T-cell (primary cell): ENCODE measurements around the gene RXRA. TPM values are rescaled to one million over a fixed set of nuclear protein-coding genes. Genes with fewer than 3 reads are reported as not detected.

Experiments used
- ATAC-seq, 4 experiments: fragments of 200-7000 bp in 3 of 4; fragments of 150-1000 bp in 1 of 4; cut with Tn5 transposase; replicated peaks in 1 of 4; 1 replicate in 3 of 4; 2 replicates in 1 of 4; pipeline ENCODE4 v1.10.0; 2021; ENCODE audit warnings: moderate library complexity in 3 of 4, mild to moderate bottlenecking in 2 of 4, moderate number of reproducible peaks in 1 of 4
- CTCF ChIA-PET, 2 donors: fragments of 300-600 bp; sonication (Branson Sonifier 250); formaldehyde crosslinking; loops; one replicate each; lab custom pipeline; 2022; ENCODE audit warnings: antibody characterized with exemption in 2 of 2; lab: Charles Lee
- POLR2A ChIA-PET, 2 donors: fragments of 300-600 bp; sonication (Branson Sonifier 250); formaldehyde crosslinking; loops; one replicate each; lab custom pipeline; 2022; ENCODE audit warnings: antibody characterized with exemption in 2 of 2; lab: Charles Lee
- DNase-seq, 35 experiments: peaks; one replicate each; pipeline versions ENCODE4 v3.0.0 to v3.0.0-alpha.2; 2013 to 2023
- H3K27ac ChIP-seq: one replicate; pipeline ENCODE4 v1.5.1; 2013; ENCODE audit warnings: low read length
- H3K27me3 ChIP-seq, 2 experiments: replicated peaks in 1 of 2; 1 replicate in 1 of 2; 2 replicates in 1 of 2; pipeline versions ENCODE4 v1.6.1 to v1.7.0; 2013; ENCODE audit warnings: low read length in 1 of 2, mixed read lengths in 1 of 2; ENCODE audit not compliant: control insufficient read depth in 2 of 2, insufficient read depth in 2 of 2; ENCODE audit errors: extremely low read depth in 1 of 2
- H3K36me3 ChIP-seq, 2 donors: 1 replicate in 1 of 2; 2 replicates in 1 of 2; pipeline versions ENCODE4 v1.6.1 to v1.7.0; 2013; ENCODE audit warnings: low read length in 1 of 2; ENCODE audit not compliant: control insufficient read depth in 2 of 2, insufficient read depth in 1 of 2; ENCODE audit errors: extremely low read depth in 1 of 2
- H3K4me1 ChIP-seq, 2 experiments: 1 replicate in 1 of 2; 2 replicates in 1 of 2; pipeline versions ENCODE4 v1.6.1 to v1.7.0; 2013; ENCODE audit warnings: low read length in 2 of 2, mixed read lengths in 1 of 2; ENCODE audit not compliant: insufficient read depth in 2 of 2, control insufficient read depth in 1 of 2; ENCODE audit errors: extremely low read depth in 1 of 2
- H3K4me3 ChIP-seq, 2 donors: 1 replicate in 1 of 2; 2 replicates in 1 of 2; pipeline versions ENCODE4 v1.5.1 to v1.7.0; 2013; ENCODE audit warnings: mild to moderate bottlenecking in 2 of 2, low read length in 1 of 2, moderate library complexity in 1 of 2; ENCODE audit not compliant: control insufficient read depth in 1 of 2; ENCODE audit errors: extremely low read depth in 1 of 2
- H3K9me3 ChIP-seq: 2 replicates; pipeline ENCODE4 v1.7.0; 2013
- H3K27ac Mint-ChIP-seq, 2 donors: one replicate each; pipeline ENCODE4 v1.8.0; 2020 to 2021; ENCODE audit warnings: mild to moderate bottlenecking in 2 of 2, mixed read lengths in 2 of 2
- H3K27me3 Mint-ChIP-seq, 2 donors: one replicate each; pipeline ENCODE4 v1.8.0; 2021 to 2022; ENCODE audit warnings: mixed read lengths in 2 of 2
- H3K36me3 Mint-ChIP-seq: one replicate; pipeline ENCODE4 v1.8.0; 2021; ENCODE audit warnings: mixed read lengths
- H3K4me1 Mint-ChIP-seq, 3 donors: one replicate each; pipeline ENCODE4 v1.8.0; 2020 to 2022; ENCODE audit warnings: mixed read lengths in 3 of 3, mild to moderate bottlenecking in 1 of 3
- H3K4me3 Mint-ChIP-seq, 3 donors: one replicate each; pipeline ENCODE4 v1.8.0; 2020 to 2022; ENCODE audit warnings: mild to moderate bottlenecking in 3 of 3, mixed read lengths in 3 of 3, moderate library complexity in 3 of 3
- H3K9me3 Mint-ChIP-seq, 3 donors: one replicate each; pipeline ENCODE4 v1.8.0; 2020 to 2022; ENCODE audit warnings: mixed read lengths in 3 of 3
- WGBS: methylation state at CpG from one replicate; pipeline ENCODE4 v1.1.5; 2013; ENCODE audit warnings: missing lambda C conversion rate; ENCODE audit not compliant: insufficient coverage; 5-methylcytosine and 5-hydroxymethylcytosine counted together
- total RNA-seq, 35 experiments: library from RNA in 6 of 35; stranded (reverse) in 6 of 35; fragments of 120-200 nt in 1 of 35; gene quantifications; one replicate each; pipeline versions ENCODE4 v1.2.1 to v1.2.4 and lab custom pipeline; 2013 to 2026

Gene RXRA
- total RNA-seq, 5 donors from 2014 or later (not counting 1 experiment from before 2014, with no cell fraction given) = 5.6 to 17.7 (median 14.5) TPM

GRCh38 chr9:134435550-134436378, 109.5 kb downstream of the RXRA start:
- Mint-ChIP-seq H3K36me3 (peaks cover 12% of the 10 kb centered on the region), H3K27me3 (no peaks in the 10 kb centered on the region), H3K27ac (no peak overlapping the region), H3K4me3 (no peak overlapping the region), H3K9me3 (no peaks in the 10 kb centered on the region), H3K4me1 (peaks cover 0 to 2% (median 0%) of the 10 kb centered on the region in 3 donors)
- H3K27me3 ChIP-seq = no peaks in the 10 kb centered on the region
- no peak for ATAC-seq
- 93% methylated on average over 17 of the region's 17 CpGs for WGBS
- DNase-seq = no peak
- ChIA-PET POLR2A (no interaction called here), CTCF (no interaction called here)
- H3K9me3 ChIP-seq = no peaks in the 10 kb centered on the region
- H3K4me1 ChIP-seq = no peaks in the 10 kb centered on the region
- H3K27ac ChIP-seq = no peak overlapping the region
- peaks cover 2 to 6% of the 10 kb centered on the region in 2 donors for H3K36me3 ChIP-seq
- H3K4me3 ChIP-seq = no peak overlapping the region

GRCh38 chr9:134436379-134436762, 110.1 kb downstream of the RXRA start:
- Mint-ChIP-seq H3K27ac (no peak overlapping the region), H3K4me3 (no peak overlapping the region), H3K4me1 (peaks cover 0 to 2% (median 0%) of the 10 kb centered on the region in 3 donors), H3K27me3 (peaks cover 0 to 2% of the 10 kb centered on the region in 2 donors), H3K9me3 (no peaks in the 10 kb centered on the region), H3K36me3 (peaks cover 12% of the 10 kb centered on the region)
- CTCF ChIA-PET = no interaction called here
- no peak overlapping the region for H3K4me3 ChIP-seq
- 91% methylated on average over 12 of the region's 12 CpGs for WGBS
- H3K27ac ChIP-seq = no peak overlapping the region
- H3K36me3 ChIP-seq = peaks cover 2 to 6% of the 10 kb centered on the region in 2 donors
- no peak for DNase-seq
- H3K27me3 ChIP-seq = peaks cover 0 to 6% of the 10 kb centered on the region in 2 experiments
- POLR2A ChIA-PET = no interaction called here
- H3K4me1 ChIP-seq = no peaks in the 10 kb centered on the region
- ATAC-seq = no peak
- no peaks in the 10 kb centered on the region for H3K9me3 ChIP-seq

- H3K27me3 ChIP-seq = peaks cover 0 to 11% of the 10 kb centered on the region in 2 experiments
- H3K27me3 Mint-ChIP-seq = peaks cover 0 to 4% of the 10 kb centered on the region in 2 donors
- no peak overlapping the region for H3K4me3 Mint-ChIP-seq
- POLR2A ChIA-PET = interaction anchor here in 1 of 2 donors (0.5 kb wide), 1 partner anchor 13 kb away, joined by 3 read pairs; no protein-coding TSS in a partner anchor
- 97% methylated on average over 10 of the region's 13 CpGs for WGBS
- peaks cover 0 to 2% (median 0%) of the 10 kb centered on the region in 3 donors for H3K4me1 Mint-ChIP-seq
- CTCF ChIA-PET = no interaction called here
- H3K9me3 Mint-ChIP-seq = no peaks in the 10 kb centered on the region
- H3K27ac ChIP-seq = no peak overlapping the region
- no peak overlapping the region for H3K4me3 ChIP-seq
- H3K9me3 ChIP-seq = no peaks in the 10 kb centered on the region
- no peak overlapping the region for H3K27ac Mint-ChIP-seq
- no peak for DNase-seq
- no peak for ATAC-seq
- H3K36me3 Mint-ChIP-seq = peaks cover 12% of the 10 kb centered on the region
- peaks cover 2 to 6% of the 10 kb centered on the region in 2 donors for H3K36me3 ChIP-seq
- H3K4me1 ChIP-seq = no peaks in the 10 kb centered on the region
These were observed 110.7 kb downstream of the RXRA start for GRCh38 chr9:134436911-134437310.

GRCh38 chr9:134437403-134438194, 111.3 kb downstream of the RXRA start:
- H3K36me3 ChIP-seq = peaks cover 2 to 6% of the 10 kb centered on the region in 2 donors
- H3K27me3 ChIP-seq = peaks cover 0 to 18% of the 10 kb centered on the region in 2 experiments
- H3K4me1 Mint-ChIP-seq = peaks cover 0 to 3% (median 0%) of the 10 kb centered on the region in 3 donors
- no peak for ATAC-seq
- ChIA-PET CTCF (interaction anchor here in 1 of 2 donors (0.5 kb wide), 1 partner anchor 1037 kb away, joined by 5 read pairs; no protein-coding TSS in a partner anchor), POLR2A (interaction anchor here in 1 of 2 donors (0.5 kb wide), 1 partner anchor 14 kb away, joined by 3 read pairs; no protein-coding TSS in a partner anchor)
- H3K27me3 Mint-ChIP-seq = peaks cover 0 to 4% of the 10 kb centered on the region in 2 donors
- H3K4me3 Mint-ChIP-seq = no peak overlapping the region
- WGBS = 89% methylated on average over 23 of the region's 31 CpGs
- H3K27ac Mint-ChIP-seq = no peak overlapping the region
- H3K9me3 Mint-ChIP-seq = no peaks in the 10 kb centered on the region
- DNase-seq = no peak
- peaks cover 0 to 7% of the 10 kb centered on the region in 2 experiments for H3K4me1 ChIP-seq
- H3K4me3 ChIP-seq = no peak overlapping the region
- H3K9me3 ChIP-seq = no peaks in the 10 kb centered on the region
- no peak overlapping the region for H3K27ac ChIP-seq
- H3K36me3 Mint-ChIP-seq = peaks cover 12% of the 10 kb centered on the region

GRCh38 chr9:134438195-134438788, 112.0 kb downstream of the RXRA start:
- H3K27ac ChIP-seq = no peak overlapping the region
- no peak overlapping the region for H3K4me3 ChIP-seq
- no peak for ATAC-seq
- 88% methylated on average over 17 of the region's 19 CpGs for WGBS
- no peak for DNase-seq
- no peaks in the 10 kb centered on the region for H3K9me3 Mint-ChIP-seq
- peaks cover 6 to 14% of the 10 kb centered on the region in 2 experiments for H3K4me1 ChIP-seq
- H3K9me3 ChIP-seq = no peaks in the 10 kb centered on the region
- H3K4me1 Mint-ChIP-seq = peaks cover 0 to 8% (median under 1%) of the 10 kb centered on the region in 3 donors
- peaks cover 2 to 6% of the 10 kb centered on the region in 2 donors for H3K36me3 ChIP-seq
- ChIA-PET CTCF (interaction anchor here in 1 of 2 donors (0.5 kb wide), 1 partner anchor 1037 kb away, joined by 5 read pairs; no protein-coding TSS in a partner anchor), POLR2A (no interaction called here)
- H3K27me3 ChIP-seq = peaks cover 0 to 25% of the 10 kb centered on the region in 2 experiments
- H3K27ac Mint-ChIP-seq = no peak overlapping the region
- H3K36me3 Mint-ChIP-seq = peaks cover 12% of the 10 kb centered on the region
- peaks cover 0 to 4% of the 10 kb centered on the region in 2 donors for H3K27me3 Mint-ChIP-seq
- H3K4me3 Mint-ChIP-seq = no peak overlapping the region

GRCh38 chr9:134439368-134439784, 113.1 kb downstream of the RXRA start:
- Mint-ChIP-seq H3K27me3 (peaks cover 0 to 4% of the 10 kb centered on the region in 2 donors), H3K4me3 (no peak overlapping the region), H3K9me3 (no peaks in the 10 kb centered on the region), H3K27ac (no peak overlapping the region), H3K36me3 (peaks cover 12% of the 10 kb centered on the region), H3K4me1 (peaks cover 6 to 16% (median 8%) of the 10 kb centered on the region in 3 donors)
- ATAC-seq = no peak
- Histone ChIP-seq H3K27me3 (peaks cover 0 to 26% of the 10 kb centered on the region in 2 experiments), H3K9me3 (no peaks in the 10 kb centered on the region), H3K4me1 (peaks cover 12 to 23% of the 10 kb centered on the region in 2 experiments), H3K4me3 (no peak overlapping the region), H3K27ac (no peak overlapping the region), H3K36me3 (peaks cover 0 to 3% of the 10 kb centered on the region in 2 donors)
- ChIA-PET POLR2A (no interaction called here), CTCF (no interaction called here)
- WGBS = 95% methylated on average over 17 of the region's 23 CpGs
- DNase-seq = no peak
